HG03571 (cell line): ENCODE results near the gene RYR2.
"Not testable (repeated sequence)": the region's sequence is repeated elsewhere in the genome, so short reads cannot be mapped to it uniquely, and the experiment has no call there.

Source experiments
- ATAC-seq: cut with Tn5 transposase; IDR thresholded peaks from one replicate; pipeline ENCODE4 v1.9.1; 2021; ENCODE audit not compliant: unreplicated experiment

RYR2 gene

GRCh38 chr1:237324226-237324625 is 282.2 kb downstream of the RYR2 start:
- no peak for ATAC-seq

GRCh38 chr1:237327061-237327460 is 285.1 kb downstream of the RYR2 start:
- no peak for ATAC-seq

- ATAC-seq, result no peak
These were observed 298.9 kb downstream of the RYR2 start for GRCh38 chr1:237340892-237341291.

- no peak for ATAC-seq
These were observed 299.4 kb downstream of the RYR2 start for GRCh38 chr1:237341391-237341790.

- ATAC-seq, result no peak
These were observed 300.7 kb downstream of the RYR2 start for GRCh38 chr1:237342730-237343129.

- ATAC-seq, result no peak
These were observed 310.8 kb downstream of the RYR2 start for GRCh38 chr1:237352747-237353146.

- no peak for ATAC-seq
These were observed 311.9 kb downstream of the RYR2 start for GRCh38 chr1:237353918-237354317.

GRCh38 chr1:237355022-237355421 is 313.0 kb downstream of the RYR2 start:
- no peak for ATAC-seq

GRCh38 chr1:237358555-237358954 is 316.6 kb downstream of the RYR2 start:
- ATAC-seq, result no peak

- no peak for ATAC-seq
These were observed 325.8 kb downstream of the RYR2 start for GRCh38 chr1:237367758-237368157.

GRCh38 chr1:237371477-237371876 is 329.5 kb downstream of the RYR2 start:
- ATAC-seq, result not testable (repeated sequence)

GRCh38 chr1:237383791-237384190 is 341.8 kb downstream of the RYR2 start:
- ATAC-seq, result no peak

GRCh38 chr1:237384213-237384612 is 342.2 kb downstream of the RYR2 start:
- no peak for ATAC-seq

GRCh38 chr1:237386362-237387143 is 344.6 kb downstream of the RYR2 start:
- no peak for ATAC-seq

- ATAC-seq, result no peak
These were observed 345.1 kb downstream of the RYR2 start for GRCh38 chr1:237387144-237387505.

GRCh38 chr1:237390823-237391222 is 348.8 kb downstream of the RYR2 start:
- ATAC-seq, result no peak

- no peak for ATAC-seq
These were observed 351.6 kb downstream of the RYR2 start for GRCh38 chr1:237393632-237394031.

- ATAC-seq, result no peak
These were observed 352.3 kb downstream of the RYR2 start for GRCh38 chr1:237394281-237394680.

- ATAC-seq, result no peak
These were observed 354.4 kb downstream of the RYR2 start for GRCh38 chr1:237396426-237396825.

GRCh38 chr1:237398751-237399150 is 356.8 kb downstream of the RYR2 start:
- no peak for ATAC-seq

GRCh38 chr1:237405912-237406311 is 363.9 kb downstream of the RYR2 start:
- no peak for ATAC-seq

GRCh38 chr1:237411621-237412020 is 369.6 kb downstream of the RYR2 start:
- ATAC-seq, result peak; percentile 59
